Measurements from ENCODE around the gene PDE7B. TPM values are rescaled to one million over a fixed set of nuclear protein-coding genes. Genes with fewer than 3 reads are reported as not detected.

PDE7B gene
- total and polyA plus RNA-seq, 2 of the 13 experiments (the other 11 are each of a cell fraction or from before 2014, with no cell fraction given) = not detected

- no peaks in the 10 kb centered on the region for H4K20me1 ChIP-seq (ENCODE audit: insufficient read depth, low read length)
- H3K79me2 ChIP-seq (ENCODE audit: insufficient read depth, low read length) = no peaks in the 10 kb centered on the region
- in situ Hi-C loops (cut with HindIII; ENCODE audit: extremely low pct_ligation_motif_present, low pct_unique_long_range_greater_than_20kb) = no loop called here
- intact Hi-C loops (cut with micrococcal nuclease; ENCODE audit: unreplicated experiment) = no loop called here
- no peaks in the 10 kb centered on the region; a peak in 1 of 5 replicates for H3K27me3 ChIP-seq (ENCODE audit: control insufficient read depth in 1 of 2, insufficient read depth in 2 of 2, low read length in 2 of 2)
- H3K9ac ChIP-seq (ENCODE audit: insufficient read depth, low read depth, low read length) = no peak overlapping the region
- POLR2A ChIA-PET = no interaction called here
- TF ChIP-seq ZNF781 (CRISPR knock-in tag; IDR thresholded peaks at IDR 0.05; ENCODE audit: borderline replicate concordance, not compliant biosample characterization) (no peak), ARHGAP35 (CRISPR knock-in tag; IDR thresholded peaks at IDR 0.05; ENCODE audit: borderline replicate concordance) (no peak), NFYC (CRISPR knock-in tag; IDR thresholded peaks at IDR 0.05) (no peak), FLYWCH1 (CRISPR knock-in tag; IDR thresholded peaks at IDR 0.05) (no peak), GMEB2 (CRISPR knock-in tag; IDR thresholded peaks at IDR 0.05; ENCODE audit: low read depth) (no peak), ZNF558 (CRISPR knock-in tag; IDR thresholded peaks at IDR 0.05; ENCODE audit: borderline replicate concordance) (no peak), THYN1 (CRISPR knock-in tag; IDR thresholded peaks at IDR 0.05; ENCODE audit: borderline replicate concordance, low read depth) (no peak)
- no peaks in the 10 kb centered on the region for H3K4me1 ChIP-seq (ENCODE audit: insufficient read depth, low read length)
- H3K36me3 ChIP-seq (replicated peaks in 1 of 2; ENCODE audit: control insufficient read depth in 1 of 2, insufficient read depth in 2 of 2, low read length in 2 of 2) = no peaks in the 10 kb centered on the region
- WGBS (ENCODE audit: low lambda C conversion rate) = 0% methylated on average over 2 of the region's 2 CpGs
- no peak overlapping the region for H2AFZ ChIP-seq (ENCODE audit: low read length)
- no TSS peak for BruUV-seq (replicated peaks)
- ATAC-seq = no peak
- CTCF ChIA-PET (ENCODE audit: low intra/inter-chr PET ratio, low total read pairs) = no interaction called here
- H3K4me2 ChIP-seq (ENCODE audit: low read depth, low read length) = no peak overlapping the region
- no peak for DNase-seq (ENCODE audit: low spot score)
- FAIRE-seq = no peak
- no peaks in the 10 kb centered on the region for H3K9me3 ChIP-seq (ENCODE audit: low read length)
- H3K4me3 ChIP-seq (replicated peaks in 1 of 3; ENCODE audit: insufficient read depth in 1 of 3, low read depth in 2 of 3, low read length in 3 of 3) = no peak overlapping the region
- no peak overlapping the region for H3K27ac ChIP-seq (ENCODE audit: extremely low read length, insufficient read depth, low read length)
Measured at GRCh38 chr6:136025736-136026135, 174.2 kb downstream of the PDE7B start.

GRCh38 chr6:136030131-136030530, 178.6 kb downstream of the PDE7B start:
- in situ Hi-C loops (cut with HindIII; ENCODE audit: extremely low pct_ligation_motif_present, low pct_unique_long_range_greater_than_20kb) (no loop called here), intact Hi-C loops (cut with micrococcal nuclease; ENCODE audit: unreplicated experiment) (loop anchor here (5.0 kb wide), 1 partner anchor 287 kb away; no protein-coding TSS in a partner anchor)
- WGBS (ENCODE audit: low lambda C conversion rate) = 14% methylated on average over 3 of the region's 3 CpGs
- no peaks in the 10 kb centered on the region for H4K20me1 ChIP-seq (ENCODE audit: insufficient read depth, low read length)
- no peak for ATAC-seq
- ChIA-PET CTCF (ENCODE audit: low intra/inter-chr PET ratio, low total read pairs) (no interaction called here), POLR2A (no interaction called here)
- no peak overlapping the region for H3K4me2 ChIP-seq (ENCODE audit: low read depth, low read length)
- FAIRE-seq = no peak
- no peak overlapping the region for H3K27ac ChIP-seq (ENCODE audit: extremely low read length, insufficient read depth, low read length)
- H3K9ac ChIP-seq (ENCODE audit: insufficient read depth, low read depth, low read length) = no peak overlapping the region
- no peaks in the 10 kb centered on the region for H3K79me2 ChIP-seq (ENCODE audit: insufficient read depth, low read length)
- H3K4me1 ChIP-seq (ENCODE audit: insufficient read depth, low read length) = no peaks in the 10 kb centered on the region
- no TSS peak for BruUV-seq (replicated peaks)
- H3K36me3 ChIP-seq (replicated peaks in 1 of 2; ENCODE audit: control insufficient read depth in 1 of 2, insufficient read depth in 2 of 2, low read length in 2 of 2) = no peaks in the 10 kb centered on the region
- H2AFZ ChIP-seq (ENCODE audit: low read length) = no peak overlapping the region
- no peaks in the 10 kb centered on the region for H3K9me3 ChIP-seq (ENCODE audit: low read length)
- H3K27me3 ChIP-seq (ENCODE audit: control insufficient read depth in 1 of 2, insufficient read depth in 2 of 2, low read length in 2 of 2) = no peaks in the 10 kb centered on the region
- no peak for DNase-seq (ENCODE audit: low spot score)
- H3K4me3 ChIP-seq (replicated peaks in 1 of 3; ENCODE audit: insufficient read depth in 1 of 3, low read depth in 2 of 3, low read length in 3 of 3) = no peak overlapping the region
- TF ChIP-seq PRDM4 (CRISPR knock-in tag; IDR thresholded peaks at IDR 0.05; ENCODE audit: borderline replicate concordance) = no peak
- TF ChIP-seq TFAP4 (IDR thresholded peaks at IDR 0.05; ENCODE audit: borderline replicate concordance, low read depth) = no peak
- TF ChIP-seq GLMP (CRISPR knock-in tag; IDR thresholded peaks at IDR 0.05; ENCODE audit: borderline replicate concordance) = no peak
- no peak for TF ChIP-seq RFXANK (CRISPR knock-in tag; IDR thresholded peaks at IDR 0.05)
